K562 (cell line): Measurements from ENCODE around the gene ZFYVE1. TPM values are rescaled to one million over a fixed set of nuclear protein-coding genes. Genes with fewer than 3 reads are reported as not detected.

Experiments used
- ATAC-seq: fragments of 200-7000 bp; cut with Tn5 transposase; 3 replicates; pipeline ENCODE4 v1.9.1; 2020; ENCODE audit warnings: moderate library complexity
- BruUV-seq: library from RNA; stranded (reverse); fragments of 400-500 nt; replicated peaks from 2 replicates; lab custom pipeline; 2021; lab: Mats Ljungman, UMichigan
- CTCF ChIA-PET: fragments of 300-600 bp; formaldehyde crosslinking; extraction: SDS; loops from one replicate; lab custom pipeline; 2021; ENCODE audit warnings: low intra/inter-chr PET ratio; lab: Yijun Ruan, JAX
- POLR2A ChIA-PET: fragments of 300-600, 350-650 bp; sonication (Branson Sonifier 250); formaldehyde crosslinking; extraction: SDS; loops from one replicate; lab custom pipeline; 2021; ENCODE audit warnings: antibody characterized with exemption, inconsistent platforms; lab: Yijun Ruan, JAX
- DNase-seq, 4 experiments: peaks; one replicate each; pipeline versions ENCODE4 v3.0.0 to v3.0.0-alpha.2; 2011 to 2018; ENCODE audit warnings: low spot score in 3 of 4, mixed read lengths in 3 of 4; ENCODE audit errors: extremely low read depth in 1 of 4
- FAIRE-seq: peaks from 2 replicates; lab custom pipeline; 2011; peaks lifted over from hg19 to GRCh38; lab: Jason Lieb, UNC
- H2AFZ ChIP-seq: 2 replicates; pipeline ENCODE4 v1.6.0; 2011; ENCODE audit warnings: low read depth, low read length, control low read depth, inconsistent platforms
- H3K27ac ChIP-seq: fragments of 200-600 bp; 3 replicates; pipeline ENCODE4 v1.8.0; 2011; ENCODE audit warnings: low read depth, mild to moderate bottlenecking, control low read depth, inconsistent platforms, low read length, moderate library complexity, mixed read lengths; ENCODE audit errors: extremely low read depth
- H3K27me3 ChIP-seq, 2 experiments: fragments of 300-600 bp in 1 of 2; 2 replicates in 1 of 2; 3 replicates in 1 of 2; pipeline versions ENCODE4 v1.6.0 to v1.8.0; 2011; ENCODE audit warnings: inconsistent platforms in 2 of 2, low read length in 2 of 2, mild to moderate bottlenecking in 1 of 2, mixed read lengths in 1 of 2, moderate library complexity in 1 of 2; ENCODE audit not compliant: control insufficient read depth in 2 of 2, insufficient read depth in 2 of 2
- H3K36me3 ChIP-seq: fragments of 300-600 bp; 3 replicates; pipeline ENCODE4 v1.8.0; 2011; ENCODE audit warnings: mild to moderate bottlenecking, low read length, inconsistent platforms; ENCODE audit not compliant: control insufficient read depth, insufficient read depth
- H3K4me1 ChIP-seq, 2 experiments: fragments of 200-600 bp in 1 of 2; replicated peaks in 1 of 2; 2 replicates in 1 of 2; 3 replicates in 1 of 2; pipeline versions ENCODE4 v1.5.1 to v1.8.0; 2011; ENCODE audit warnings: inconsistent platforms in 2 of 2, low read length in 2 of 2, mild to moderate bottlenecking in 1 of 2, mixed read lengths in 1 of 2, moderate library complexity in 1 of 2; ENCODE audit not compliant: control insufficient read depth in 2 of 2, insufficient read depth in 2 of 2
- H3K4me2 ChIP-seq: 2 replicates; pipeline ENCODE4 v1.6.1; 2011; ENCODE audit warnings: low read length, control low read depth, inconsistent platforms, mixed read lengths; ENCODE audit not compliant: insufficient read depth
- H3K4me3 ChIP-seq: fragments of 200-600 bp; sonication (generic), shearing (Covaris generic); 2 replicates; pipeline ENCODE4 v1.5.1; 2016; ENCODE audit warnings: control low read depth, inconsistent platforms
- H3K79me2 ChIP-seq: fragments of 200-600 bp; 3 replicates; pipeline ENCODE4 v1.8.0; 2011; ENCODE audit warnings: low read length, inconsistent platforms; ENCODE audit not compliant: control insufficient read depth, insufficient read depth
- H3K9ac ChIP-seq, 2 experiments: 2 replicates each; pipeline versions ENCODE4 v1.6.0 to v1.6.1; 2011; ENCODE audit warnings: low read depth in 2 of 2, low read length in 2 of 2, control low read depth in 1 of 2, inconsistent platforms in 1 of 2, mild to moderate bottlenecking in 1 of 2, mixed read lengths in 1 of 2; ENCODE audit not compliant: insufficient read depth in 1 of 2
- H3K9me1 ChIP-seq: one replicate; pipeline ENCODE4 v1.6.0; 2011; ENCODE audit warnings: inconsistent platforms, mild to moderate bottlenecking, low read length, moderate library complexity; ENCODE audit not compliant: control insufficient read depth, insufficient read depth
- H3K9me3 ChIP-seq: replicated peaks from 2 replicates; pipeline ENCODE4 v1.5.1; 2011; ENCODE audit warnings: low read depth, low read length, inconsistent platforms; ENCODE audit not compliant: control insufficient read depth, insufficient read depth
- H4K20me1 ChIP-seq: replicated peaks from 2 replicates; pipeline ENCODE4 v1.6.1; 2011; ENCODE audit warnings: low read length, inconsistent platforms, mixed read lengths; ENCODE audit not compliant: control insufficient read depth, insufficient read depth
- CEBPG ChIP-seq, 3 experiments: fragments of 200-800 bp in 1 of 3; sonication (Bioruptor generic) in 1 of 3; sonication (generic) in 1 of 3; formaldehyde crosslinking in 1 of 3; IDR thresholded peaks in 2 of 3; conservative IDR thresholded peaks in 1 of 3; 2 replicates each; pipeline versions ENCODE4 v1.6.1 to v1.8.0; 2016 to 2022; ENCODE audit warnings: missing compliant biosample characterization in 2 of 3, missing genetic modification characterization in 2 of 3, mild to moderate bottlenecking in 1 of 3, missing genetic modification reagents in 1 of 3
- E2F8 ChIP-seq: fragments of 450-650 bp; IDR thresholded peaks from 2 replicates; pipeline ENCODE4 v1.7.1; 2018; ENCODE audit warnings: mild to moderate bottlenecking, low read depth; ENCODE audit not compliant: partially characterized antibody
- EP300 ChIP-seq: IDR thresholded peaks from 2 replicates; pipeline ENCODE4 v1.6.1; 2012; ENCODE audit warnings: low read length, improper control_type of control experiment
- HCFC1 ChIP-seq: IDR thresholded peaks from 2 replicates; pipeline ENCODE4 v1.6.1; 2012; ENCODE audit warnings: low read depth, low read length, improper control_type of control experiment
- HNRNPUL1 ChIP-seq: fragments of 200-400 bp; formaldehyde crosslinking; IDR thresholded peaks from 2 replicates; pipeline ENCODE4 v1.6.1; 2017; ENCODE audit warnings: low read length
- KAT8 ChIP-seq: fragments of 450-650 bp; IDR thresholded peaks from 2 replicates; pipeline ENCODE4 v1.6.1; 2016; ENCODE audit warnings: low read depth, mild to moderate bottlenecking
- LARP7 ChIP-seq: fragments of 450-650 bp; IDR thresholded peaks from 2 replicates; pipeline ENCODE4 v1.6.1; 2016
- NR0B1 ChIP-seq: fragments of 450-650 bp; IDR thresholded peaks from one replicate; pipeline ENCODE4 v1.6.1; 2018; ENCODE audit warnings: mild to moderate bottlenecking, moderate library complexity; ENCODE audit not compliant: partially characterized antibody
- PTTG1 ChIP-seq: fragments of 450-650 bp; IDR thresholded peaks from 2 replicates; pipeline ENCODE4 v1.6.1; 2016; ENCODE audit warnings: low read depth, mild to moderate bottlenecking, missing genetic modification characterization, missing compliant biosample characterization
- STAG1 ChIP-seq: sonication (generic); formaldehyde crosslinking; IDR thresholded peaks from 2 replicates; pipeline ENCODE4 v1.5.0; 2020; ENCODE audit warnings: missing genetic modification reagents, borderline replicate concordance
- ZNF124 ChIP-seq: sonication (generic); formaldehyde crosslinking; IDR thresholded peaks from 2 replicates; pipeline ENCODE4 v1.8.1; 2022; ENCODE audit warnings: missing genetic modification reagents
- ZNF217 ChIP-seq: sonication (generic); formaldehyde crosslinking; IDR thresholded peaks from 2 replicates; pipeline ENCODE4 v1.8.0; 2022; ENCODE audit warnings: mild to moderate bottlenecking, missing genetic modification reagents
- ZNF23 ChIP-seq: fragments of 250-450 bp; sonication (Bioruptor Pico); IDR thresholded peaks from 2 replicates; pipeline ENCODE4 v1.4.0; 2020; ENCODE audit warnings: mild to moderate bottlenecking
- ZNF24 ChIP-seq: fragments of 450-650 bp; IDR thresholded peaks from 2 replicates; pipeline ENCODE4 v1.6.1; 2016
- ZNF354B ChIP-seq: fragments of 250-450 bp; sonication (Bioruptor Pico); IDR thresholded peaks from 2 replicates; pipeline ENCODE4 v1.4.0; 2020
- WGBS: fragments of 100-300 bp; shearing (Covaris generic); methylation state at CpG from one replicate; pipeline ENCODE4 v1.1.6; 2016; ENCODE audit warnings: low coverage, mixed read lengths; ENCODE audit not compliant: insufficient coverage; ENCODE audit errors: missing lambda C conversion rate; 5-methylcytosine and 5-hydroxymethylcytosine counted together
- in situ Hi-C: fragments of 300-500 bp; cut with MboI; formaldehyde crosslinking; loops from 4 replicates; pipeline ENCODE4 v1.15.0; 2018; ENCODE audit warnings: inconsistent platforms, mixed read lengths
- intact Hi-C: fragments of 100-400 bp; cut with micrococcal nuclease; formaldehyde crosslinking; loops from 2 replicates; pipeline ENCODE4 v1.14.2; 2022
- polyA plus RNA-seq, 8 experiments: library from polyadenylated mRNA; depleted of rRNA in 4 of 8; stranded (reverse) in 5 of 8; unstranded in 3 of 8; fragments of >200 nt; fragmentation: Nextera tagmentation in 2 of 8; fragmentation: Illumina TruSeq in 1 of 8; extraction: Ambion mirVana in 2 of 8; extraction: Trizol in 1 of 8; gene quantifications; 2 replicates each; pipeline versions ENCODE4 v1.2.1 to v1.2.3, GENCODE V29; 2011 to 2014; ENCODE audit warnings: inconsistent platforms in 1 of 8, missing spikeins in 1 of 8
- total RNA-seq, 7 experiments: library from RNA; depleted of rRNA in 6 of 7; stranded (reverse); fragments of >200 nt in 6 of 7; fragmentation: Illumina TruSeq in 2 of 7; extraction: Trizol in 2 of 7; gene quantifications; 2 replicates each; pipeline versions ENCODE4 v1.2.1 to v1.2.3, GENCODE V29; 2011 to 2021; ENCODE audit warnings: low replicate concordance in 1 of 7
- TF ChIP-seq, protein P1 (sequence below): fragments of 250-450 bp; sonication (Bioruptor Pico); IDR thresholded peaks from 2 replicates; pipeline ENCODE4 v1.8.0; 2022; ENCODE audit warnings: inconsistent platforms

Gene ZFYVE1
- total and polyA plus RNA-seq, 9 of the 15 experiments (the other 6 are each of a cell fraction or from before 2014, with no cell fraction given): 0.62 to 5.5 (median 3.4) TPM

DNA sequence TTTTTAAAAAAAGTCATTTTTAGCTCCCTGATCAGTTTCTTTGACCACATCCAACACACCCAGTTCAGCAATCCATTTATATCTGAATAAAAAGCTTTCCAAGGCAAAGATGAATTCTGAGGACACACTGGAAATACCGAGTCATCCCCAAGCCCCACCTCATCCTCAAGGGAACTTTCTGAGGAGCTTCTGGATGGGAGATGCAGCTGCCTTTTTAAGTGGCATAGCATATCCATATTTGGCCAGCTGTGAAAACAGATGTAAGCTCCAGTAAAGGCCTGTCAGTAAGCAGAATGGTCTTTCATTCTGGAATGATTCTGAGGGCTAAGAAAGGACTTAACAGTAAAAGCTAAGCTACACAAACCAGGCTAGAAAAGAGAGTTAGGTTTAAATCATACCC, 18.4 kb downstream of the ZFYVE1 start:
- H3K4me1 ChIP-seq: peaks cover 4 to 5% of the 10 kb centered on the region in 2 experiments; a peak in 3 of 5 replicates
- H4K20me1 ChIP-seq: no peaks in the 10 kb centered on the region
- no peak overlapping the region for H3K27ac ChIP-seq
- no peaks in the 10 kb centered on the region for H3K36me3 ChIP-seq
- ATAC-seq (no peak), FAIRE-seq (no peak), DNase-seq (no peak)
- ChIA-PET POLR2A (no interaction called here), CTCF (no interaction called here)
- H2AFZ ChIP-seq: no peak overlapping the region
- H3K9ac ChIP-seq: no peak overlapping the region
- H3K4me3 ChIP-seq: no peak overlapping the region
- intact Hi-C loops: no loop called here
- H3K4me2 ChIP-seq: no peak overlapping the region
- no TSS peak for BruUV-seq
- no peaks in the 10 kb centered on the region for H3K9me1 ChIP-seq
- 25% methylated on average over 1 of the region's 1 CpG for WGBS
- no peaks in the 10 kb centered on the region for H3K27me3 ChIP-seq
- no peaks in the 10 kb centered on the region for H3K79me2 ChIP-seq
- no peaks in the 10 kb centered on the region for H3K9me3 ChIP-seq
- in situ Hi-C loops: no loop called here
- TF ChIP-seq CEBPG (CRISPR knock-in tag; IDR thresholded peaks at IDR 0.05) (no peak), CEBPG (tag; conservative IDR thresholded peaks at IDR 0.05 in 1 of 2, IDR thresholded peaks at IDR 0.05 in 1 of 2) (no peak), EP300 (no peak), HNRNPUL1 (no peak), NR0B1 (no peak), ZNF124 (no peak), ZNF23 (no peak), E2F8 (no peak), HCFC1 (no peak), PTTG1 (tag) (no peak), STAG1 (CRISPR knock-in tag) (no peak), ZNF24 (no peak), ZNF354B (CRISPR knock-in tag) (no peak), ZNF217 (CRISPR knock-in tag) (no peak), KAT8 (no peak), LARP7 (no peak)
- TF ChIP-seq, protein P1, sequence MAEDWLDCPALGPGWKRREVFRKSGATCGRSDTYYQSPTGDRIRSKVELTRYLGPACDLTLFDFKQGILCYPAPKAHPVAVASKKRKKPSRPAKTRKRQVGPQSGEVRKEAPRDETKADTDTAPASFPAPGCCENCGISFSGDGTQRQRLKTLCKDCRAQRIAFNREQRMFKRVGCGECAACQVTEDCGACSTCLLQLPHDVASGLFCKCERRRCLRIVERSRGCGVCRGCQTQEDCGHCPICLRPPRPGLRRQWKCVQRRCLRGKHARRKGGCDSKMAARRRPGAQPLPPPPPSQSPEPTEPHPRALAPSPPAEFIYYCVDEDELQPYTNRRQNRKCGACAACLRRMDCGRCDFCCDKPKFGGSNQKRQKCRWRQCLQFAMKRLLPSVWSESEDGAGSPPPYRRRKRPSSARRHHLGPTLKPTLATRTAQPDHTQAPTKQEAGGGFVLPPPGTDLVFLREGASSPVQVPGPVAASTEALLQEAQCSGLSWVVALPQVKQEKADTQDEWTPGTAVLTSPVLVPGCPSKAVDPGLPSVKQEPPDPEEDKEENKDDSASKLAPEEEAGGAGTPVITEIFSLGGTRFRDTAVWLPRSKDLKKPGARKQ (CRISPR knock-in tag): no peak
